GM10266 (cell line): ENCODE data around the gene PALMD.
A peak's percentile ranks its signal among the peaks of the same experiment; 100 is the strongest.

Experiments
- DNase-seq: peaks from one replicate; pipeline ENCODE4 v3.0.0; 2012; ENCODE audit errors: extremely low spot score
- TF ChIP-seq, protein P1 (sequence below): IDR thresholded peaks from 2 replicates; pipeline ENCODE4 v1.5.1; 2012; ENCODE audit warnings: mild to moderate bottlenecking, low read depth; ENCODE audit not compliant: control insufficient read depth, insufficient read depth; ENCODE audit errors: missing control alignments

PALMD gene

DNA sequence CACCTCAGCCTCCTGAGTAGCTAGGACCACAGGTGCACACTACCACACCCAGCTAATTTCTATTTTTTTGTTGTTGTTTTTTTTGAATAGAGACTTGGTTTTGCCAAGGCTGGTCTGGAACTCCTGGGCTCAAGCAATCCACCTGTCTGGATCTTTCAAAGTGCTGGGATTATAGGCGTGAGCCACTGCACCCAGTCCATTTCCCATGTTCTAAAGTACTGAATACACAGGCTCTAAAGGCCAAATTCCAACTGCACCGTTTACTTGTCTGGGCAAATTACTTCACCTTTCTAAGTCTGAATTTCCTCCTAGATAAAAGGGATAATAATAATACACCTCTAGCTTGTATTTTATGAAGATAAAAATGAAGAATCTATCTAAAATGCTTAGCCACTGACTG, 80.9 kb downstream of the PALMD start:
- TF ChIP-seq, protein P1, sequence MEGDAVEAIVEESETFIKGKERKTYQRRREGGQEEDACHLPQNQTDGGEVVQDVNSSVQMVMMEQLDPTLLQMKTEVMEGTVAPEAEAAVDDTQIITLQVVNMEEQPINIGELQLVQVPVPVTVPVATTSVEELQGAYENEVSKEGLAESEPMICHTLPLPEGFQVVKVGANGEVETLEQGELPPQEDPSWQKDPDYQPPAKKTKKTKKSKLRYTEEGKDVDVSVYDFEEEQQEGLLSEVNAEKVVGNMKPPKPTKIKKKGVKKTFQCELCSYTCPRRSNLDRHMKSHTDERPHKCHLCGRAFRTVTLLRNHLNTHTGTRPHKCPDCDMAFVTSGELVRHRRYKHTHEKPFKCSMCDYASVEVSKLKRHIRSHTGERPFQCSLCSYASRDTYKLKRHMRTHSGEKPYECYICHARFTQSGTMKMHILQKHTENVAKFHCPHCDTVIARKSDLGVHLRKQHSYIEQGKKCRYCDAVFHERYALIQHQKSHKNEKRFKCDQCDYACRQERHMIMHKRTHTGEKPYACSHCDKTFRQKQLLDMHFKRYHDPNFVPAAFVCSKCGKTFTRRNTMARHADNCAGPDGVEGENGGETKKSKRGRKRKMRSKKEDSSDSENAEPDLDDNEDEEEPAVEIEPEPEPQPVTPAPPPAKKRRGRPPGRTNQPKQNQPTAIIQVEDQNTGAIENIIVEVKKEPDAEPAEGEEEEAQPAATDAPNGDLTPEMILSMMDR = no peak
- no peak for DNase-seq

- no peak for DNase-seq
- TF ChIP-seq, protein P1 = no peak
Measured at GRCh38 chr1:99727575-99728185, 81.8 kb downstream of the PALMD start.

DNA sequence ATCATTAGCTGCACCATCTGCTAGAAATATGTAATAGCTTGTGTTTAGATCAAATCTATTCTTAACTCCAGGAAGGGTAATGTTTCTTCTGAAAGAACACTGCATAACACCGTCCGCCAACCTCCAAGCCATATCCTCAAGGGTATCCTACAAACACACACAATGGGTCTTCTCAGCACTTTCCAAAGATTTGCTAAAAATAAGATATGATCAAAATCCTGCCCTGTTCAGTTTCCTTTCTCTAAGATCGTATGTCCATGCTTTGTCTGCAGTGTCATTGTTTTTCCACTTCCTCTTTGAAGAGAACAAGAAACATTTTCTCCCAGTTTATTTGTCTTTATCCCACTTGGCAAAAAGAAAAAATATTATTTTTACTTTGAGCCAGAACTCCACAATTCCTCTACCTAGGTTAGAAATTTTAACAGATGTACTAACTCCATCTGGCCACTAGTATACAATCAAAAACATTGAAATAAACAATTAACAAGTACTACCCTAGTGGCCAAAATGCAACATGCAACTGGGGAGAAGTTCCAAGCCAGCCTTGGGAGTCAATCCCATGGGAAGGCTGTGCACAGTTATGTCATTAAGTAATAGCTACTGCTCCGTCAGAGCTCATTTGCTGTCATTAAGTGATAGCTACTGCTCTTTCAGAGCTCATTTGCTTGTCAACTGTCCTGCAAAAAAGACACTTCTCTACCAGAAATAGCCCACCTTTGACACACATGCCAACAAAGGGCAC, 82.8 kb downstream of the PALMD start:
- TF ChIP-seq, protein P1 = peak; percentile 6
- DNase-seq = no peak

DNA sequence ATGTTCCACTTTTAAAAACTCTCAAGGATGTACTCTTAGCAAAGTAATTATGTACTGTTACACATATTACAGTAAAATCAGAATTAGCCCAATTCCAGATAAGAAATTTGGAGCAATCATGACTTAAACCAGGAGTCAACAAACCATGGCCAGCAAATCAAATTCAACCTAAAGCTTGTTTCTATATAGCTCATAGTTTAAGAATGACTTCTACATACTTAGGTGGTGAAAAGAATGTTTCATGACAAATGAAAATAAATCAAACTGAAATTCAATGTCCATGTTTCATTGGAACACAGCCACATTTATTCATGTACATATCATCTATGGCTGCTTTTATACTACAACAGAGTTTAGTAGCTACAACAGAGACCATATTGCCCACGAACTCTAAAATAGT, 85.5 kb downstream of the PALMD start:
- TF ChIP-seq, protein P1 = no peak
- DNase-seq = no peak

- DNase-seq = no peak
- TF ChIP-seq, protein P1 = no peak
Measured at GRCh38 chr1:99735852-99736251, 89.9 kb downstream of the PALMD start.

DNA sequence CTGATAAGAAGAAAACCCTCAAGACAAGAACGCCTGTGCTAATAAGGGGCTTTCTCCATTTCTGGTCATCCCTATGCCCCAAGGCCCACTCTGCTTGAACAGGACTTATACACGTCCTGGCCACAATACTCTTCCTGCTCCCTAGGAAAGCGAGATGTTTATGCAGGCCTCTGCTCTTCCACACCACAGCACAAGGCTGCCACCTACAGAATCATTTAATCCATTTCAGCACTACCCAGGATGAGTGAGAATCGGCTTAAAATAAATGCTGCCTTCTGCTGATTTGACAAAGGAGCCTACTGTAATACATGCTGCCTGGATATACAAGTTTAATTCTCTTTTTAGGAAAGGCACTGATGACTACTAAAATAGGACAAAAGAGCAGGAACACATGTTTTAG, 91.1 kb downstream of the PALMD start:
- no peak for DNase-seq

More for the DNA sequence above, 91.1 kb downstream of the PALMD start:
- TF ChIP-seq, protein P1 = no peak
